Caco-2 (cell line): ENCODE measurements around the gene CIDEB. TPM values are rescaled to one million over a fixed set of nuclear protein-coding genes. Genes with fewer than 3 reads are reported as not detected.

Experiments used
- BruUV-seq: library from RNA; stranded (reverse); fragments of 400-500 nt; replicated peaks from 2 replicates; lab custom pipeline; 2021; lab: Mats Ljungman, UMichigan
- CTCF ChIA-PET: fragments of 300-600 bp; sonication (Branson Sonifier 250); formaldehyde crosslinking; loops from one replicate; lab custom pipeline; 2022; ENCODE audit warnings: antibody characterized with exemption; lab: Charles Lee
- POLR2A ChIA-PET: fragments of 300-600 bp; sonication (Branson Sonifier 250); formaldehyde crosslinking; loops from one replicate; lab custom pipeline; 2022; ENCODE audit warnings: antibody characterized with exemption; lab: Charles Lee
- DNase-seq, 2 experiments: peaks; one replicate each; pipeline versions ENCODE4 v3.0.0 to v3.0.0-alpha.2; 2020 to 2022
- H3K27me3 ChIP-seq: replicated peaks from 2 replicates; pipeline ENCODE4 v1.6.0; 2011; ENCODE audit warnings: low read length; ENCODE audit not compliant: control insufficient read depth, insufficient read depth
- H3K36me3 ChIP-seq: 2 replicates; pipeline ENCODE4 v1.5.1; 2011; ENCODE audit warnings: low read length; ENCODE audit not compliant: control insufficient read depth, insufficient read depth
- H3K4me1 ChIP-seq: fragments of 250-450 bp; sonication (Bioruptor Pico); 2 replicates; pipeline ENCODE4 v1.5.1; 2020; ENCODE audit warnings: mild to moderate bottlenecking
- H3K4me3 ChIP-seq: 2 replicates; pipeline ENCODE4 v1.5.1; 2011; ENCODE audit warnings: low read depth, mild to moderate bottlenecking, control low read depth, low read length
- H3K9me3 ChIP-seq: fragments of 250-450 bp; sonication (Bioruptor Pico); 2 replicates; pipeline ENCODE4 v1.5.1; 2020; ENCODE audit warnings: mild to moderate bottlenecking, moderate library complexity
- H3K27ac Mint-ChIP-seq: one replicate; pipeline ENCODE4 v1.8.0; 2022; ENCODE audit warnings: mixed read lengths; ENCODE audit not compliant: unreplicated experiment
- H3K27me3 Mint-ChIP-seq: one replicate; pipeline ENCODE4 v1.8.0; 2022; ENCODE audit warnings: mixed read lengths; ENCODE audit not compliant: insufficient read depth, unreplicated experiment
- H3K36me3 Mint-ChIP-seq: one replicate; pipeline ENCODE4 v1.8.0; 2022; ENCODE audit warnings: mild to moderate bottlenecking, mixed read lengths; ENCODE audit not compliant: insufficient read depth, unreplicated experiment
- H3K4me1 Mint-ChIP-seq: one replicate; pipeline ENCODE4 v1.8.0; 2022; ENCODE audit warnings: low read depth, mixed read lengths; ENCODE audit not compliant: unreplicated experiment
- H3K4me3 Mint-ChIP-seq: one replicate; pipeline ENCODE4 v1.8.0; 2022; ENCODE audit warnings: mild to moderate bottlenecking, moderate library complexity, mixed read lengths; ENCODE audit not compliant: unreplicated experiment
- H3K9me3 Mint-ChIP-seq: one replicate; pipeline ENCODE4 v1.8.0; 2022; ENCODE audit warnings: mixed read lengths; ENCODE audit not compliant: unreplicated experiment
- intact Hi-C: fragments of 100-400 bp; cut with micrococcal nuclease; formaldehyde crosslinking; loops from one replicate; pipeline ENCODE4 v1.10.0; 2022; ENCODE audit not compliant: unreplicated experiment
- total RNA-seq: library from RNA; stranded (reverse); gene quantifications from 2 replicates; pipeline ENCODE4 v1.2.3, GENCODE V29; 2022
- TF ChIP-seq, protein P1 (sequence below), 2 experiments: fragments of 200-600 bp in 1 of 2; IDR thresholded peaks; 1 replicate in 1 of 2; 2 replicates in 1 of 2; pipeline versions ENCODE4 v1.5.1 to v1.8.0; 2011 to 2022; ENCODE audit warnings: antibody characterized with exemption in 1 of 2, control low read depth in 1 of 2, inconsistent platforms in 1 of 2, low read depth in 1 of 2, low read length in 1 of 2, mild to moderate bottlenecking in 1 of 2, moderate library complexity in 1 of 2; ENCODE audit not compliant: insufficient read depth in 1 of 2, severe bottlenecking in 1 of 2, unreplicated experiment in 1 of 2

The CIDEB gene
- total RNA-seq, 1 experiment from 2014 or later, result 7.2 TPM

DNA sequence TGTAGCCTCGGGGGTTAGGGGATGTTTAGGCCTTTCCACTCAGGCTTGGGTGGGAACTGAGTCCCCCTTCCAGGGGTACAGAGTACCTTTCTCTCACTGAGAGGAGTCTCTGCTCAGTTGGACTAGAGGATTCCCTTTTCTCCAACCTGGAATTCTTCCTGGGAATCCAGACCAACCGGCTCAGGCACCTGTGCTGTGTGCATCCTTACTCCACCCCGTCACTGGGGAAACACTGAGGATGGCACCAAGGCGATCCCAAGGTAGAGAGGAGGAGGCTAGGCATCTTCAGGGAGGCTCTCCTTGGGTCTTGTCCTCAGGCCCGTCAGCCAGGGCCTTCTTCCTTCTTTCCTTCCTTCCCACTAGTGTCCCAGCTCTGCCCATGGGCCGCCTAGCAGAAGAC, 43.9 kb downstream of the CIDEB start:
- Mint-ChIP-seq H3K27ac (peak overlapping the region; percentile 50), H3K27me3 (no peaks in the 10 kb centered on the region), H3K9me3 (no peaks in the 10 kb centered on the region), H3K4me1 (no peaks in the 10 kb centered on the region), H3K4me3 (no peak overlapping the region), H3K36me3 (peaks cover 6% of the 10 kb centered on the region)
- no TSS peak for BruUV-seq
- Histone ChIP-seq H3K4me1 (peaks cover 12% of the 10 kb centered on the region; the same call in 1 of the 2 replicates), H3K27me3 (no peaks in the 10 kb centered on the region), H3K9me3 (no peaks in the 10 kb centered on the region), H3K36me3 (no peaks in the 10 kb centered on the region), H3K4me3 (no peak overlapping the region)
- CTCF ChIA-PET, result interaction anchor here (1.1 kb wide), 1 partner anchor 21 kb away, joined by 3 read pairs; the partner anchor contains the start of gene TINF2
- TF ChIP-seq, protein P1, sequence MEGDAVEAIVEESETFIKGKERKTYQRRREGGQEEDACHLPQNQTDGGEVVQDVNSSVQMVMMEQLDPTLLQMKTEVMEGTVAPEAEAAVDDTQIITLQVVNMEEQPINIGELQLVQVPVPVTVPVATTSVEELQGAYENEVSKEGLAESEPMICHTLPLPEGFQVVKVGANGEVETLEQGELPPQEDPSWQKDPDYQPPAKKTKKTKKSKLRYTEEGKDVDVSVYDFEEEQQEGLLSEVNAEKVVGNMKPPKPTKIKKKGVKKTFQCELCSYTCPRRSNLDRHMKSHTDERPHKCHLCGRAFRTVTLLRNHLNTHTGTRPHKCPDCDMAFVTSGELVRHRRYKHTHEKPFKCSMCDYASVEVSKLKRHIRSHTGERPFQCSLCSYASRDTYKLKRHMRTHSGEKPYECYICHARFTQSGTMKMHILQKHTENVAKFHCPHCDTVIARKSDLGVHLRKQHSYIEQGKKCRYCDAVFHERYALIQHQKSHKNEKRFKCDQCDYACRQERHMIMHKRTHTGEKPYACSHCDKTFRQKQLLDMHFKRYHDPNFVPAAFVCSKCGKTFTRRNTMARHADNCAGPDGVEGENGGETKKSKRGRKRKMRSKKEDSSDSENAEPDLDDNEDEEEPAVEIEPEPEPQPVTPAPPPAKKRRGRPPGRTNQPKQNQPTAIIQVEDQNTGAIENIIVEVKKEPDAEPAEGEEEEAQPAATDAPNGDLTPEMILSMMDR (IDR thresholded peaks at IDR 0.05; ENCODE audit: insufficient read depth in 1 of 2, low read depth in 1 of 2, low read length in 1 of 2, severe bottlenecking in 1 of 2, unreplicated experiment in 1 of 2), result no peak
- POLR2A ChIA-PET, result interaction anchor here (1.8 kb wide), 1 partner anchor 21 kb away, joined by 5 read pairs; the partner anchor contains the start of gene TINF2
- intact Hi-C loops, result no loop called here
- no peak for DNase-seq

DNA sequence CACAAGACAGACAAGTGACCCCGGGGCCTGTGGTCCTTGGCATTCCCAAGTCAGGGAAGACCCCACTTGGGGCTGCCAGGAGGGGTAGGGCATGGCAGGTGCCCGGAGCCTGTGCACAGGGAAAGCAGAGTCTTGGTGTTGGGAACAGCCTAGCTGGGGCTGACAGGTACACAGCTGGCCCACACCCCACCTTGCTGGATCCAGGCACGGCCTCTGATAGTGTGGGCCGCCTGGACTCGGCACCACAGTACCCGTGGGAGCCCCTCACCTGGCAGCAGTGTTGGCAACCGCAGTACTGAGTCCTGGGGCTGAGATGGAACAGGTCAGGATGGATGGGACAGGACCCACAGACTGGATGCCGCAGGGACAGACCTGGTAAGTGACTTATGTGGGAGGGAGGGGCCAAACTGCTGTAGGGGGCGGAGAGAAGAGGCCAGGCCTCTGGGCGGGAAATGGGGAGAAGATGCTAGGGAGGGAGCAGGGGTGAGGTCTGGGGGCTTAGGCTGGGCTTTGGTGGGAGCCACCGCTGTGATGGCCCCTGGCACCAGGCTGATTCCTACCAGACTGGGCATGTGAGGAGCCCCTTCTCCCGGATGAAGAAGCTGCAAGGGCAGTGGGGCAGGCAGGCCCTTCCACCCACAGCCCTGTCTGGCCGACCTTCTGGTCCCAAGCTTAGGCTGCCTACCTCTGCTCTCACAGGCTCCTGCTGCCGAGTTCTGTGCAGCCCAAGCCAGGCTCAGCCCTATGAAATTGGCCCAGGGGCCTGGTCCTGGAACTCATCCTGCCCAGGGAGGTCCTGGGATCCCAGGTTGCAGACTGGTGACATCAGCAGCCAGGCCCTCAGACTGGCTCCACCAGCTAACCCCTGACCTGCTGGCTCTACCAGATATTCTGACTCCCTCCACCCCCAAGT, 44.7 kb downstream of the CIDEB start, which contains the start of gene TGM1:
Gene TGM1 (minus strand): TSS at position 357 of the 913 bp plus-strand sequence. CDS start 825 bp downstream, outside the sequence.
- intact Hi-C loops, result no loop called here
- Histone ChIP-seq H3K27me3 (no peaks in the 10 kb centered on the region), H3K9me3 (no peaks in the 10 kb centered on the region), H3K36me3 (no peaks in the 10 kb centered on the region), H3K4me1 (peaks cover 12% of the 10 kb centered on the region; the same call in 1 of the 2 replicates), H3K4me3 (no peak within 1 kb of the TSS)
- POLR2A ChIA-PET, result interaction anchor here (1.8 kb wide), 1 partner anchor 21 kb away, joined by 5 read pairs; the partner anchor contains the start of gene TINF2
- peak; percentile 36 to 47 for DNase-seq
- Mint-ChIP-seq H3K4me3 (no peak within 1 kb of the TSS), H3K4me1 (no peaks in the 10 kb centered on the region), H3K9me3 (no peaks in the 10 kb centered on the region), H3K27me3 (no peaks in the 10 kb centered on the region), H3K27ac (peak within 1 kb of the TSS; percentile 50), H3K36me3 (peaks cover 6% of the 10 kb centered on the region)
- CTCF ChIA-PET, result interaction anchor here (1.1 kb wide), 1 partner anchor 20 kb away, joined by 3 read pairs; the partner anchor contains the start of gene TINF2
- no TSS peak for BruUV-seq
- TF ChIP-seq, protein P1 (IDR thresholded peaks at IDR 0.05; ENCODE audit: insufficient read depth in 1 of 2, low read depth in 1 of 2, low read length in 1 of 2, severe bottlenecking in 1 of 2, unreplicated experiment in 1 of 2), result no peak

DNA sequence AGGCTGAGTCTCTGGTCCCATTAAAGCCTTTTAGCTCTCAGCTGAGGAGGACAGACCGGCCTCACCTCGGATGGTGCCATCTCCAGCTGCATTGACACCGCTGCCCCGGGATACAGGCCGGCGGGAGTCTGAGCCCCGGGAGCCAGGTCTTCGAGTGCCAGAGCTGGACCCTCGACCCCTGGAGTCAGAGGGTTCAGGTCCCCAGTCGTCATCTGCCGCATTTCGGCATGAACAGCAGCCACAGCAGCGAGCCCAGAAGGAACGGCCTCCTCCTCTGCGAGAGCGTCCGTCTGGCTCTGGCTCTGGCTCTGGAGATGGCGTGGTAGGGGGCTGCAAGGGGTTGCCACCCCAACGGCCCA, 45.8 kb downstream of the CIDEB start:
- CTCF ChIA-PET, result interaction anchor here (1.7 kb wide), 1 partner anchor 9 kb away, joined by 3 read pairs; no protein-coding TSS in a partner anchor
- Histone ChIP-seq H3K36me3 (no peaks in the 10 kb centered on the region), H3K4me1 (peaks cover 12% of the 10 kb centered on the region; the same call in 1 of the 2 replicates), H3K4me3 (no peak overlapping the region), H3K27me3 (no peaks in the 10 kb centered on the region), H3K9me3 (no peaks in the 10 kb centered on the region)
- no peak for DNase-seq
- no peaks in the 10 kb centered on the region for H3K4me1 Mint-ChIP-seq
- no TSS peak for BruUV-seq
- POLR2A ChIA-PET, result interaction anchor here (1.1 kb wide), 1 partner anchor 9 kb away, joined by 4 read pairs; the partner anchor contains the start of gene RABGGTA
- intact Hi-C loops, result no loop called here
- TF ChIP-seq, protein P1 (IDR thresholded peaks at IDR 0.05; ENCODE audit: insufficient read depth in 1 of 2, low read depth in 1 of 2, low read length in 1 of 2, severe bottlenecking in 1 of 2, unreplicated experiment in 1 of 2), result no peak
- H3K4me3 Mint-ChIP-seq, result no peak overlapping the region
- H3K27ac Mint-ChIP-seq, result no peak overlapping the region
- no peaks in the 10 kb centered on the region for H3K27me3 Mint-ChIP-seq
- H3K9me3 Mint-ChIP-seq, result no peaks in the 10 kb centered on the region
- peaks cover under 1% of the 10 kb centered on the region for H3K36me3 Mint-ChIP-seq
